AG09309 (cell line): ENCODE results near the gene MYADML2.

Source experiments
- DNase-seq: peaks from one replicate; pipeline ENCODE4 v3.0.0-alpha.2; 2010; ENCODE audit warnings: low read depth
- H3K4me3 ChIP-seq: 2 replicates; pipeline ENCODE4 v1.5.1; 2011; ENCODE audit warnings: mild to moderate bottlenecking, low read depth, low read length, moderate library complexity; ENCODE audit not compliant: control insufficient read depth
- TF ChIP-seq, protein P1 (sequence below): IDR thresholded peaks from 2 replicates; pipeline ENCODE4 v1.5.1; 2011; ENCODE audit warnings: mild to moderate bottlenecking, low read depth, low read length, inconsistent platforms; ENCODE audit not compliant: insufficient read depth, control insufficient read depth; ENCODE audit errors: missing control alignments

MYADML2 gene

DNA sequence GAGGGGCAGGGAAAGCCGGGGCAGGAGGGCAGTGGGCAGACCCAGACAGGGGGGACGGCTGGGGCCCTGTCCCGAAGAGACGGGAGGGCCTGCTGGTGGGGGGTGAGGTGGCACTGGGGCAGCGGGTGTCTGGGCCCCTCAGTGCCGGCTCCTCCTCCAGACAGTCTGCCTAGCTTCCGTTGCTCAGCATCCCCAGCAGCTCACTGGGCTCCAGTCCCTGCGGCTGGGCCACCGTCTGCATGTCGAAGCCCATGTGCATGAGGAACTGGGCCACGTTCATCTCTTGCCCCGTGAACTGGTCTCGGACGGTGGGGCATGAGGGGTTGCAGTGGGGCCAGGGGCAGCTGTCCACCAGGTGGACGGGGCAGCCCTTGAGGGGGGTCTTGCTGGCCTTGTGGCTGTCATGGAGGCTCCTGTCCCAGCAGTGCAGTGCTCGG lies 5.8 kb upstream of the MYADML2 start:
- TF ChIP-seq, protein P1, sequence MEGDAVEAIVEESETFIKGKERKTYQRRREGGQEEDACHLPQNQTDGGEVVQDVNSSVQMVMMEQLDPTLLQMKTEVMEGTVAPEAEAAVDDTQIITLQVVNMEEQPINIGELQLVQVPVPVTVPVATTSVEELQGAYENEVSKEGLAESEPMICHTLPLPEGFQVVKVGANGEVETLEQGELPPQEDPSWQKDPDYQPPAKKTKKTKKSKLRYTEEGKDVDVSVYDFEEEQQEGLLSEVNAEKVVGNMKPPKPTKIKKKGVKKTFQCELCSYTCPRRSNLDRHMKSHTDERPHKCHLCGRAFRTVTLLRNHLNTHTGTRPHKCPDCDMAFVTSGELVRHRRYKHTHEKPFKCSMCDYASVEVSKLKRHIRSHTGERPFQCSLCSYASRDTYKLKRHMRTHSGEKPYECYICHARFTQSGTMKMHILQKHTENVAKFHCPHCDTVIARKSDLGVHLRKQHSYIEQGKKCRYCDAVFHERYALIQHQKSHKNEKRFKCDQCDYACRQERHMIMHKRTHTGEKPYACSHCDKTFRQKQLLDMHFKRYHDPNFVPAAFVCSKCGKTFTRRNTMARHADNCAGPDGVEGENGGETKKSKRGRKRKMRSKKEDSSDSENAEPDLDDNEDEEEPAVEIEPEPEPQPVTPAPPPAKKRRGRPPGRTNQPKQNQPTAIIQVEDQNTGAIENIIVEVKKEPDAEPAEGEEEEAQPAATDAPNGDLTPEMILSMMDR = no peak
- H3K4me3 ChIP-seq = no peak overlapping the region
- no peak for DNase-seq

DNA sequence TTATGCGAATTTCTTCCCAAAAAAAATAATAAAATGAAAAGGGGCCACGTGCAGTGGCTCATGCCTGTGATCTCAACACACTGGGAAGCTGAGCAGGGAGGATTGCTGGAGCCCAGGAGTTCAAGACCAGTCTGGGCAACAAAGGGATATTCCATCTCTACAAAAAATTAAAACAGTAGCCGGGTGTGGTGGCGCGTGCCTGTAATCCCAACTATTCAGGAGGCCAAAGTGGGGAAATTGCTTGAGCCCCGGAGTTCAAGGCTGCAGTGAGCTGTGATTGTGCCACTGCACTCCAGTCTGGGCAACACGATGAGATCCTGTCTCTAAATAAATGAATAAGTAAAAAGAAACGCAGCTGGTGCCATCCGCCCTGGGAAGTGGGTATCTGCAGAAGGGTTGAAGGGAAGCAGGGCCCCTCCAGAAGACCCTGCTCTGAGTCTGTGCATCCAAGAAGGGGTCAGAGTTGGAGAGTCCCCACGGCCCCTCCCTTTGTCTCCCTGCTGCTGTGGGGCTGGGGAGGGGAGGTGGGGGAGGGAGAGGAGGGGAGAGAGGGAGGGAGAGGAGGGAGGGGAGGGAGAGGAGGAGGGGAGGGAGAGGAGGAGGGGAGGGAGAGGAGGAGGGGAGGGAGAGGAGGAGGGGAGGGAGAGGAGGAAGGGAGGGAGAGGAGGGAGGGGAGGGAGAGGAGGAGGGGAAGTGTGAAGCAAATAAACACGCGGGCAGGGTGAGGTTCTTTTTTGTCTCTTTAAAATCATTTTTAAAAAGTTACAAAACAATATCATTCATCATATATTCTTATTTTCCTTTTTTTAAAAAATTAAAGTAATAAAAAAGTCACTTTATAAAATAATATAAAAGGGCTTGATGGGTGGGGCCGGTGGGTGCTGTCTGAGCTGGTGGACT lies 5.0 kb upstream of the MYADML2 start:
- TF ChIP-seq, protein P1 = no peak
- DNase-seq = no peak
- H3K4me3 ChIP-seq = no peak overlapping the region

DNA sequence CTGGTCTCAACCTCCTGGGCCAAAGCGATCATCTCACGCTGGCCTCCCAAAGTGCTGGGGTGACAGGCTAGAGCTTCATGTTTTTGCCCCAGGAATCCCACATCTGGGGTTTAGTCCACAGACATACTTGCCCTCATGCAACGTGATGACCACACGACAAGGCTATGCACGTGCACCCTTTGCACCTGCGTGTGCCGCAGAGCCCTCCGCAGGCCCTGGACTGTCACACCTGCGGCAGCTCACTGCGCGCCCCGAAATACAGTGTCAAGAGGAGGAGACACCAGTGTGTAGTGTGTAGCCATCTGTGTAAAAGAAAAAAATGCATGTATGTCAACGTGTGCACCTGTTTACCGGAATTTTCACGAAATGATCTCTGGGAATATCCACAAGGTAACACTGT lies 3.5 kb upstream of the MYADML2 start:
- H3K4me3 ChIP-seq = no peak overlapping the region
- TF ChIP-seq, protein P1 = no peak
- DNase-seq = no peak

DNA sequence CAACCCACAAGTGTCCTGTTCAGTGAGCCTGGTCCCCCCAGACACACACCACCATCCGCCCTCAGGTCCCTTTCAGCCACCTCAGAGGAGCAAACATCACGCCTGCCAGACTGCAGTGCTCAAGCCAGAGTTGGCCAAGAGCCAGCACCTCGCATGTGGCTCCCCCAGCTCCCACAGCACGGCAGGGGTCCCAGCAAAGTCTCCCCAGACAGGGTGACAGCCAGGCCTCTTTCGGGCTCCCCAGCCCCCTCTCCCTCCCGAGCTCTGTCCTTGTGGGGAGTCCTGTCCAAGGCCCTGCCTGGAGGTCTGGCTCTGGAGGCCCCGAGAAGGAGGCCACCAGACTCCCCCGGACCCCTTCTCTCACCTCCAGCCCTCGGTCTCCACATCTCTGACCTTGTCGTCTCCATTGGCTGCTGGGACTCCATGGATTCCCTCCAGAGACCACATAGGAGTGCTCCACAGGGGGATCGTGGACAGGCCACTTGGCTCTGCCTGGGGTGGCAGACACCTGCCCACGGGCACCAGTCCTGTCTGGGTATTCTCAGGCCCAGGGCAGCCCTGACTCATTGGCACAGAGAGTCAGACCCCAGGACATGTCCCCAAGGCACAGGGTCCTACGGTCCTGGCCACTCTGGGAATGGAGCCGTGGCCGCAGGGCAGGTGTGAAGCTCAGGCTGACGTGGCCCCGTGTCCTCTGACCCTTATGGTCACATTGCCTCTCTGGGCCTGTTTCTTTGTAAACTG lies 1.8 kb upstream of the MYADML2 start:
- H3K4me3 ChIP-seq = no peak overlapping the region
- TF ChIP-seq, protein P1 = no peak
- no peak for DNase-seq

DNA sequence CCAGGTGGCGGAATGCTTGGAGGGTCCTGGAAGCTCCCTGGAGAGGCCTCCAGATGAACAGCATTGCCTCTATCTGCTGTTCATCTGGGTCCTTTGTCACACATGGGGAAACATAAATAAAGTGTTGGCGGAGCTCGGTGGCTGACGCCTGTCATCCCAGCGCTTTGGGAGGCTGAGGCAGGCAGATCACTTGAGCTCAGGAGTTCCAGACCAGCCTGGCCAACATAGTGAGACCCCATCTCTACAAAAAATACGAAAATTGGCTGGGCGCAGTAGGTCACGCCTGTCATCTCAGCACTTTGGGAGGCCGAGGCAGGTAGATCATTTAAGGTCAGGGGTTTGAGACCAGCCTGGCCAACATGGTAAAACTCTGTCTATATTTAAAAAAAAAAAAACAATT lies 2.2 kb downstream of the MYADML2 start:
- TF ChIP-seq, protein P1 = no peak
- H3K4me3 ChIP-seq = no peak overlapping the region
- no peak for DNase-seq

DNA sequence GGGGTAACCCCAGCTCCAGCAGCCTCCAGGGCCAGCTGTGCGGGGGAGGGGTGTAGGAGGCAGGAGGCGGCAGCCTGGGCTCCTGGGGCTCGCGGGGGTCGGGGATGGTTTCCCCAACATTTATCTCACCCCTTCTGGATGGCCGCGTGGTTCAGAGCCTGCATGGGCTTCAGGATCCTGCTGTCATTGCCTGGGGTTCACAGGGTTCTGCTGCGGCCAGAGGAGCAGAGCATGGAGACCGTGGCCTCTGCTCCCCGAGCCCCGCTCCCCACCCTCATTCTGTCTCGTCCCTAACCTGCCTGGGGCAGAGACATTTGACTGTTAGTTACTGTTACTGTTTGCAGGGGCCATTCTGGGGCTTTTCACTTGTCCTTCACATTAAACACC lies 4.9 kb downstream of the MYADML2 start:
- no peak overlapping the region for H3K4me3 ChIP-seq
- TF ChIP-seq, protein P1 = no peak
- DNase-seq = no peak
